GM19455 (cell line): ENCODE results near the gene EMX1.

Experiments used
- ATAC-seq: cut with Tn5 transposase; IDR thresholded peaks from one replicate; pipeline ENCODE4 v1.9.1; 2021; ENCODE audit not compliant: unreplicated experiment

The EMX1 gene

GRCh38 chr2:72942293-72942692, 25.0 kb downstream of the EMX1 start:
- no peak for ATAC-seq

GRCh38 chr2:72942881-72943418, 25.6 kb downstream of the EMX1 start:
- no peak for ATAC-seq

GRCh38 chr2:72943540-72944395, 26.4 kb downstream of the EMX1 start:
- ATAC-seq = no peak

- no peak for ATAC-seq
Observed at GRCh38 chr2:72944804-72945449, 27.6 kb downstream of the EMX1 start.

GRCh38 chr2:72945450-72946019, 28.2 kb downstream of the EMX1 start:
- ATAC-seq = no peak

GRCh38 chr2:72946466-72946865, 29.1 kb downstream of the EMX1 start:
- no peak for ATAC-seq

- ATAC-seq = no peak
Observed at GRCh38 chr2:72947952-72948830, 30.9 kb downstream of the EMX1 start.

- no peak for ATAC-seq
Observed at GRCh38 chr2:72949045-72949444, 31.7 kb downstream of the EMX1 start.

- no peak for ATAC-seq
Observed at GRCh38 chr2:72949642-72950041, 32.3 kb downstream of the EMX1 start.

GRCh38 chr2:72950558-72951255, 33.4 kb downstream of the EMX1 start:
- no peak for ATAC-seq

GRCh38 chr2:72951303-72952095, 34.2 kb downstream of the EMX1 start:
- ATAC-seq = no peak

GRCh38 chr2:72952110-72952823, 34.9 kb downstream of the EMX1 start:
- ATAC-seq = no peak

- ATAC-seq = no peak
Observed at GRCh38 chr2:72952961-72953360, 35.6 kb downstream of the EMX1 start.

GRCh38 chr2:72953528-72953927, 36.2 kb downstream of the EMX1 start:
- no peak for ATAC-seq

- ATAC-seq = no peak
Observed at GRCh38 chr2:72953976-72954375, 36.7 kb downstream of the EMX1 start.

GRCh38 chr2:72954376-72955227, 37.3 kb downstream of the EMX1 start:
- ATAC-seq = no peak

GRCh38 chr2:72955228-72956049, 38.1 kb downstream of the EMX1 start:
- no peak for ATAC-seq
